ENCODE measurements around the gene NECTIN1.

NECTIN1 gene

GRCh38 chr11:119700536-119701346 is 28.3 kb downstream of the NECTIN1 start:
- no peak for DNase-seq (ENCODE audit: extremely low read depth, low read depth)
- H3K4me3 ChIP-seq (replicated peaks; ENCODE audit: low read depth, low read length), result no peak overlapping the region
- TF ChIP-seq CTCF (IDR thresholded peaks at IDR 0.05; ENCODE audit: low read depth, low read length, missing control alignments), result no peak

- no peak for TF ChIP-seq CTCF (IDR thresholded peaks at IDR 0.05; ENCODE audit: low read depth, low read length, missing control alignments)
- no peak overlapping the region for H3K4me3 ChIP-seq (replicated peaks; ENCODE audit: low read depth, low read length)
- DNase-seq (ENCODE audit: extremely low read depth, low read depth), result no peak
Observed at GRCh38 chr11:119700030-119700429, 29.0 kb downstream of the NECTIN1 start.

GRCh38 chr11:119699227-119699626 is 29.8 kb downstream of the NECTIN1 start:
- H3K4me3 ChIP-seq (replicated peaks; ENCODE audit: low read depth, low read length), result no peak overlapping the region
- TF ChIP-seq CTCF (IDR thresholded peaks at IDR 0.05; ENCODE audit: low read depth, low read length, missing control alignments), result no peak
- no peak for DNase-seq (ENCODE audit: extremely low read depth, low read depth)

GRCh38 chr11:119697882-119698281 is 31.1 kb downstream of the NECTIN1 start:
- H3K4me3 ChIP-seq (replicated peaks; ENCODE audit: low read depth, low read length), result no peak overlapping the region
- DNase-seq (ENCODE audit: extremely low read depth, low read depth), result no peak
- TF ChIP-seq CTCF (IDR thresholded peaks at IDR 0.05; ENCODE audit: low read depth, low read length, missing control alignments), result no peak

- no peak for TF ChIP-seq CTCF (IDR thresholded peaks at IDR 0.05; ENCODE audit: low read depth, low read length, missing control alignments)
- no peak for DNase-seq (ENCODE audit: extremely low read depth, low read depth)
- H3K4me3 ChIP-seq (replicated peaks; ENCODE audit: low read depth, low read length), result no peak overlapping the region
Observed at GRCh38 chr11:119697445-119697844, 31.6 kb downstream of the NECTIN1 start.

GRCh38 chr11:119696378-119697222 is 32.4 kb downstream of the NECTIN1 start:
- H3K4me3 ChIP-seq (replicated peaks; ENCODE audit: low read depth, low read length), result no peak overlapping the region
- no peak for DNase-seq (ENCODE audit: extremely low read depth, low read depth)
- no peak for TF ChIP-seq CTCF (IDR thresholded peaks at IDR 0.05; ENCODE audit: low read depth, low read length, missing control alignments)

All from HFF-Myc (cell line).